HG02571 (cell line): ENCODE measurements around the gene STX5.
"Not testable (repeated sequence)": the region's sequence is repeated elsewhere in the genome, so short reads cannot be mapped to it uniquely, and the experiment has no call there.

ENCODE experiments used
- ATAC-seq: cut with Tn5 transposase; IDR thresholded peaks from one replicate; pipeline ENCODE4 v1.9.1; 2021; ENCODE audit warnings: mild to moderate bottlenecking, moderate library complexity; ENCODE audit not compliant: unreplicated experiment

STX5 gene

GRCh38 chr11:62854825-62855570, 23.1 kb upstream of the STX5 start:
- ATAC-seq: no peak

GRCh38 chr11:62854013-62854824, 22.4 kb upstream of the STX5 start:
- ATAC-seq: no peak

GRCh38 chr11:62853279-62853965, 21.6 kb upstream of the STX5 start:
- ATAC-seq: no peak

GRCh38 chr11:62852523-62853188, 20.8 kb upstream of the STX5 start:
- ATAC-seq: no peak

GRCh38 chr11:62851807-62852522, 20.1 kb upstream of the STX5 start:
- ATAC-seq: no peak

- no peak for ATAC-seq
Observed at GRCh38 chr11:62850911-62851806, 19.3 kb upstream of the STX5 start.

GRCh38 chr11:62847767-62848314, 16.0 kb upstream of the STX5 start:
- ATAC-seq: no peak

- ATAC-seq: no peak
Observed at GRCh38 chr11:62846177-62846576, 14.3 kb upstream of the STX5 start.

GRCh38 chr11:62844154-62844553, 12.3 kb upstream of the STX5 start:
- no peak for ATAC-seq

GRCh38 chr11:62843466-62843865, 11.6 kb upstream of the STX5 start:
- ATAC-seq: no peak

GRCh38 chr11:62842891-62843290, 11.0 kb upstream of the STX5 start:
- ATAC-seq: not testable (repeated sequence)

GRCh38 chr11:62842171-62842741, 10.4 kb upstream of the STX5 start:
- ATAC-seq: no peak

- ATAC-seq: peak; percentile 44
Observed at GRCh38 chr11:62841361-62842170, 9.7 kb upstream of the STX5 start.

- ATAC-seq: peak; percentile 6
Observed at GRCh38 chr11:62840721-62841360, 9.0 kb upstream of the STX5 start.

- ATAC-seq: peak; percentile 40
Observed at GRCh38 chr11:62839050-62839945, 7.4 kb upstream of the STX5 start, which contains the start of gene WDR74. WDR74 (minus strand) TSS chr11:62839590; CDS start chr11:62839570, 20 bp downstream.

- no peak for ATAC-seq
Observed at GRCh38 chr11:62835336-62835735, 3.5 kb upstream of the STX5 start.
